Common myeloid progenitor, CD34-positive (primary cell): ENCODE results near the gene ATP9A.
A peak's percentile ranks its signal among the peaks of the same experiment; 100 is the strongest.

ENCODE experiments used
- CTCF ChIA-PET: fragments of 350-600 bp; sonication (Branson Sonifier 250); formaldehyde crosslinking; loops from one replicate; lab custom pipeline; 2021; ENCODE audit warnings: antibody characterized with exemption; lab: Charles Lee
- POLR2A ChIA-PET: fragments of 350-600 bp; sonication (Branson Sonifier 250); formaldehyde crosslinking; loops from one replicate; lab custom pipeline; 2021; ENCODE audit warnings: antibody characterized with exemption; lab: Charles Lee
- DNase-seq, 3 donors: peaks; one replicate each; pipeline versions ENCODE4 v3.0.0 to v3.0.0-alpha.2; 2013
- H3K27ac ChIP-seq, 2 experiments: 1 replicate in 1 of 2; 2 replicates in 1 of 2; pipeline ENCODE4 v1.7.0; 2013; ENCODE audit warnings: inconsistent platforms in 2 of 2, low read length in 2 of 2, mild to moderate bottlenecking in 2 of 2, low read depth in 1 of 2, moderate library complexity in 1 of 2; ENCODE audit not compliant: severe bottlenecking in 2 of 2, insufficient read depth in 1 of 2, poor library complexity in 1 of 2
- H3K27me3 ChIP-seq, 5 experiments: replicated peaks in 2 of 5; 1 replicate in 3 of 5; 2 replicates in 2 of 5; pipeline versions ENCODE4 v1.6.1 to v1.7.0; 2013; ENCODE audit warnings: low read length in 4 of 5, mild to moderate bottlenecking in 2 of 5, moderate library complexity in 2 of 5, inconsistent platforms in 1 of 5; ENCODE audit not compliant: insufficient read depth in 5 of 5, control insufficient read depth in 4 of 5
- H3K36me3 ChIP-seq, 4 experiments: 1 replicate in 2 of 4; 2 replicates in 2 of 4; pipeline versions ENCODE4 v1.6.1 to v1.7.0; 2013; ENCODE audit warnings: low read length in 3 of 4, control low read depth in 1 of 4, mild to moderate bottlenecking in 1 of 4; ENCODE audit not compliant: control insufficient read depth in 4 of 4, insufficient read depth in 4 of 4
- H3K4me1 ChIP-seq, 4 experiments: 1 replicate in 3 of 4; 2 replicates in 1 of 4; pipeline versions ENCODE4 v1.6.1 to v1.7.1; 2013; ENCODE audit warnings: low read length in 3 of 4, mild to moderate bottlenecking in 3 of 4, control low read depth in 1 of 4, inconsistent platforms in 1 of 4, moderate library complexity in 1 of 4; ENCODE audit not compliant: control insufficient read depth in 4 of 4, insufficient read depth in 4 of 4; ENCODE audit errors: control extremely low read depth in 1 of 4
- H3K4me3 ChIP-seq, 7 experiments: 1 replicate in 4 of 7; 2 replicates in 3 of 7; pipeline versions ENCODE4 v1.5.1 to v1.7.0; 2013; ENCODE audit warnings: mild to moderate bottlenecking in 7 of 7, low read length in 6 of 7, moderate library complexity in 6 of 7, inconsistent platforms in 2 of 7, low read depth in 2 of 7, control low read depth in 1 of 7; ENCODE audit not compliant: insufficient read depth in 4 of 7, control insufficient read depth in 1 of 7; ENCODE audit errors: extremely low read depth in 1 of 7
- H3K9me3 ChIP-seq, 5 experiments: 1 replicate in 4 of 5; 2 replicates in 1 of 5; pipeline versions ENCODE4 v1.6.1 to v1.7.1; 2013; ENCODE audit warnings: low read length in 4 of 5, mild to moderate bottlenecking in 2 of 5, inconsistent platforms in 1 of 5, low read depth in 1 of 5, moderate library complexity in 1 of 5; ENCODE audit not compliant: control insufficient read depth in 4 of 5, insufficient read depth in 2 of 5; ENCODE audit errors: control extremely low read depth in 1 of 5
- WGBS: methylation state at CpG from one replicate; pipeline ENCODE4 v1.1.5; 2013; ENCODE audit not compliant: insufficient coverage; 5-methylcytosine and 5-hydroxymethylcytosine counted together

ATP9A gene

GRCh38 chr20:51763965-51764602, 4.1 kb downstream of the ATP9A start:
- Histone ChIP-seq H3K4me1 (peaks cover 0 to 14% (median 8%) of the 10 kb centered on the region in 4 experiments), H3K9me3 (no peaks in the 10 kb centered on the region), H3K27me3 (no peaks in the 10 kb centered on the region), H3K36me3 (no peaks in the 10 kb centered on the region), H3K27ac (no peak overlapping the region), H3K4me3 (no peak overlapping the region)
- peak in 2 of 3 donors; percentile 34 to 43 for DNase-seq
- ChIA-PET POLR2A (no interaction called here), CTCF (interaction anchor here (0.7 kb wide), 2 partner anchors 10 to 317 kb away, joined by 3 to 4 read pairs; no protein-coding TSS in a partner anchor)
- WGBS = 86% methylated on average over 4 of the region's 6 CpGs

GRCh38 chr20:51760905-51761546, 7.2 kb downstream of the ATP9A start:
- Histone ChIP-seq H3K4me1 (no peaks in the 10 kb centered on the region), H3K36me3 (no peaks in the 10 kb centered on the region), H3K27me3 (no peaks in the 10 kb centered on the region), H3K9me3 (no peaks in the 10 kb centered on the region), H3K4me3 (no peak overlapping the region), H3K27ac (no peak overlapping the region)
- ChIA-PET CTCF (no interaction called here), POLR2A (no interaction called here)
- no peak for DNase-seq
- 87% methylated on average over 9 of the region's 14 CpGs for WGBS

DNA sequence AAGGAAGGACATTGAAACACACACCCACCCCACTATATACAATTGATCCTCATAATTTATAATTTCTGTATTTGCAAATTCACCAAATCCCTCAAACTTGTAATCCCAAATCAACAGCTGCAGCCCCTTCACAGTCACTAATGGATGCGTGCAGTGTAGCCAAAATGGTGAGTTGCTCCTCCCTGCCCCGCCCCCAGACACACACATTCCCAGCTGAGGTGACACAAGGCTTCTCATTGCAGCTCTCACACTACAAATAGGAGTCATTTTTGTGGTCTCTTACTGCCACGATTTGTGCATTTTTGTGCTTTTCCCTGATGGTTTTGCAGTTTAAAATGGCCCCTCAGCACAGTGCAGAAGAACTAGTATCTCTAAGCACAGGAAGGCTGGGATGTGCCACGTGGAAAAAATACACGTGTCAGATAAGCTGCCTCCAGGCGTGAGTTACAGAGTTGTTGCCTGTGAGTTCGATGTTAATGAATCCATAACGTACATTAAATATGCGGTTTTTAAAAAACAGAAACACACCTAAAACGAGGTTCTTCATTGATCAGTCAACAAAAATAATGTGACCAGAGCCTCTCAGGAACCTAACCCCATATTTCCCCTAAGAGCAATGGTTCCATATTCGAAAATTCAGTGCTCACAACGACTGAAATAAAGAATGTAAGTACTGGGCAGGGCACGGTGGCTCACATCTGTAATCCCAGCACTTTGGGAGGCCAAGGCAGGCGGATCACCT, 8.2 kb downstream of the ATP9A start:
- WGBS = 90% methylated on average over 10 of the region's 14 CpGs
- no peaks in the 10 kb centered on the region for H3K4me1 ChIP-seq
- no peak for DNase-seq
- H3K27me3 ChIP-seq = no peaks in the 10 kb centered on the region
- ChIA-PET POLR2A (no interaction called here), CTCF (no interaction called here)
- no peak overlapping the region for H3K4me3 ChIP-seq
- no peak overlapping the region for H3K27ac ChIP-seq
- H3K9me3 ChIP-seq = no peaks in the 10 kb centered on the region
- H3K36me3 ChIP-seq = no peaks in the 10 kb centered on the region

DNA sequence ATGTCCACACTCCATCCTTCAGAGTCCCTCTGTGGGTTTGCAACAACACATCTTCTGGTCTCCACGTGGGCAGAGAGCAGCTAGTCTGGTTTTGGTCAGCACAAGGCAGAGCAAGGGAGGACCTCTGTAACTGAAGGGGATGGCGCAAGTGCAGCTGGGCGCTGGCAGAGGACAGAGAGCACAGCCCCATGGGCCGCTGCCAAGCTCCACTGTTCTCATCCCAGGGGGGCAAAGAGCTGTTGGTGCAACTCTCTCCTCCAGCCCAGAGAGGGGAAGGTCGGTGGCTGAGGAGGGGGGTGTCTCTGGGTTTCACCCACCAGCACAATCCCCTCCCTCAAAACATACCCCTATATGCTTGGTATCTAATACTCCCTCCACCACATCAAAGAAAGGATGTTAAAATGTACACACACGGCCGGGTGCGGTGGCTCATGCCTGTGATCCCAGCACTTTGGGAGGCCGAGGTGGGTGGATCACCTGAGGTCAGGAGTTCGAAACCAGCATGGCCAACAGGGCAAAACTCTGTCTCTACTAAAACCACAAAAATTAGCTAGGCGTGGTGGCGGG, 9.1 kb downstream of the ATP9A start:
- POLR2A ChIA-PET = no interaction called here

DNA sequence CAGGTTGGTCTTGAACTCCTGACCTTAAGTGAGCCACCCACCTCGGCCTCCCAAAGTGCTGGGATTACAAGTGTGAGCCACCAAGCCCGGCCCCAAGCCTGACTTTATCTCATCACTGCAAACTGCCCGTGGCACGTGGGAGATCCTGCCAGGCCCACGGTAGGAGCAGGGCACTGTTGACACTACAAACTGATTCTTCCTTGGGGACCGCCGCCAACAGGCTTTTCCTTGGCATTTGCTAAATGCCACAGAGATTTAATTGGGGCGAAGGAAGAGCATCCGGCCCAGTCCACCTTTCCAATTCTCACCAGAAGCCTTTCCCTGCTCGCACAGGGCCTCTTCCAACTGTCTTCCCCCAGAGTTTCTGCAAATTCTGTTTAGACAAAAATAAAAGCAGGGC, 11.0 kb downstream of the ATP9A start:
- ChIA-PET POLR2A (no interaction called here), CTCF (no interaction called here)
- WGBS = 92% methylated on average over 10 of the region's 10 CpGs

More for the DNA sequence above, 9.1 kb downstream of the ATP9A start:
- Histone ChIP-seq H3K4me3 (no peak overlapping the region), H3K27ac (no peak overlapping the region), H3K36me3 (no peaks in the 10 kb centered on the region), H3K27me3 (no peaks in the 10 kb centered on the region), H3K9me3 (no peaks in the 10 kb centered on the region), H3K4me1 (no peaks in the 10 kb centered on the region)
- WGBS = 96% methylated on average over 9 of the region's 12 CpGs
- DNase-seq = no peak
- CTCF ChIA-PET = no interaction called here

DNA sequence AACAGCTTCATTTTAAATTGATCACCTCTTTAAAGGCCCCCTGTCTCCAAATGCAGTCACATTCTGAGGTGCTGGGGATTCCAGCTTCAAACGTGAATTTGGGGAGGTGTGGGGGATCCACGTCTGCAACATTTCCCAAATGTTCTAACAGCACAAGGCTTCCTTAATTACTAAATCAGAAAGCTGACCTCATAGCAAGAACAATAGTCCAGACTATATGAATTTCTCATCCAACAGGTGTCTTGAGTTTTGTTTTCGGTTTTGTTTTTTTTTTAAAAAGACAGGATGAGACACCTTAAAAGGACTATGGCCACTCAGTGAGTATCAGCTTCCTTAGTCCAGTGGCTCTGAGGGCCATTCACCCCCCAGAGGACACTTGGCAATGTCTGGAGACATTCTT, 11.5 kb downstream of the ATP9A start:
- no peak for DNase-seq
- no peak overlapping the region for H3K27ac ChIP-seq
- ChIA-PET POLR2A (no interaction called here), CTCF (interaction anchor here (0.7 kb wide), 1 partner anchor 216 kb away, joined by 3 read pairs; no protein-coding TSS in a partner anchor)
- WGBS = 100% methylated on average over 2 of the region's 3 CpGs
- H3K9me3 ChIP-seq = no peaks in the 10 kb centered on the region
- H3K4me1 ChIP-seq = no peaks in the 10 kb centered on the region
- peaks cover 0 to 3% (median 0%) of the 10 kb centered on the region in 4 experiments for H3K36me3 ChIP-seq
- H3K27me3 ChIP-seq = no peaks in the 10 kb centered on the region
- no peak overlapping the region for H3K4me3 ChIP-seq

More for the DNA sequence above, 11.0 kb downstream of the ATP9A start:
- Histone ChIP-seq H3K36me3 (peaks cover 0 to 3% (median 0%) of the 10 kb centered on the region in 4 experiments), H3K27ac (no peak overlapping the region), H3K4me1 (no peaks in the 10 kb centered on the region), H3K9me3 (no peaks in the 10 kb centered on the region), H3K4me3 (no peak overlapping the region), H3K27me3 (no peaks in the 10 kb centered on the region)
- DNase-seq = no peak
